GM18868 (cell line): ENCODE results near the gene DLEU7.

Experiments used
- ATAC-seq: cut with Tn5 transposase; IDR thresholded peaks from one replicate; pipeline ENCODE4 v1.9.1; 2021; ENCODE audit warnings: mild to moderate bottlenecking, moderate library complexity; ENCODE audit not compliant: unreplicated experiment

Gene DLEU7

DNA sequence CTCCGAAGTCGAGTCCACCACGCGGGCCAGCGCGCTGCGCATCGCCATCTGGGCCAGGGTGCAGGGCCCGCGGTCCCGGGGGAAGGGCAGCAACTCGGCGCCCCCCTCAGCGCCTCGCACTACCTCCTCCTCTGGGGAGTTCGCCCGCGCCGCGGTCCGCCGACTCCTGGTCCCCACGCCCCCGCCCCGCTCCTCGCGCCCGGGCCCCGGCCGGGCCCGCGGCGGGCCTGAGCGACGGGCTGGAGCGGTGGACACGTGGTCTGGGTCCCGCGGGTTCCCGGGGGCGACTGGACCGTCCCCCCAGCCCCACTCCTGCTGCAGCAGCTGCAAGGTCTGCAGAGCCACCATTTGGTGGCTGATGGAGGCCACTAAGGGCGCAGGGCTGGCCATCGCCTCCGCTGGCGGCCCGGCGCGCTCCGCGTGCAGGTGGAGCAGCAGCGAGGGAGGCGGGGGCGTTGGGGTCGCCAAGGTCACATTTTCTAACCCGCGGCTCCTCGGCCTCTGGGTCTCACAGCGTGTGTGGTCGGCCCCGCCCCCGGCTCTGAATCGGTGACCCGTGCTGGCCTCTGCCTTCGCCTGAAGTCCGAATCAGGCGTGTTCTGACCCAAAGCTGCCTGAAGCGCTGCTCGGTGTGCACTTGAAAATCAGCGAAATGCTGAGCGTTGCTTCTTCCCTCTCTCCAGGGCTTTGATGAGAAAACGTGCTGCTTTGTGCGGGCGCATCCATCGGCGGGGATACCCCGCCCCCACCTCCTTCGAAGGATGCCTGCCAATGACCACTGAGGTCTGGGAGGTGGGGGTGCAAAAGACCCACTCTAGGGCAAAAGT is at the start of gene DLEU7:
DLEU7 (minus strand) TSS at position 436 of the 827 bp plus-strand sequence; CDS start at position 390, 46 bp downstream.
- ATAC-seq: no peak

- ATAC-seq: peak; percentile 40
Measured at GRCh38 chr13:50892210-50892944, 48.9 kb upstream of the DLEU7 start.

DNA sequence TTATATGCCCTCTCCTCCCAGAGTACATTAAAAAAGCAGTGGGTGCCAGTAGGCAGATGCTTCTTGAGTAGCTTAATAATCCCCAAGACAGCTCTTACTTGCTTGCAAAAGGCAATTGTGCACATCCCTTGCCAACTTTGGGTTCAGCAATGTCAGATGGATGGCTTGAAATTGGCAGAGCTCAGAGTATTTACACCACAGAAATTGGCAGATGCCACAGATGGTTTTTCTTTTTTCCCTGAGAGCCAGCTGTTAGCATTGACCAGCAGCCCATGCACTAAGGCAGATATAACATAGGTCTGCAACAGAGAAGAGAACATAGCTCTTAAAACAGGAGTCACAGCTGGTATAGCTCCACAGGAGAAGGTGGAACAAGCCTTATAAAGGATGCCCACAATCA is 47.7 kb upstream of the DLEU7 start:
- ATAC-seq: no peak

GRCh38 chr13:50889317-50889716 is 45.8 kb upstream of the DLEU7 start:
- ATAC-seq: no peak

DNA sequence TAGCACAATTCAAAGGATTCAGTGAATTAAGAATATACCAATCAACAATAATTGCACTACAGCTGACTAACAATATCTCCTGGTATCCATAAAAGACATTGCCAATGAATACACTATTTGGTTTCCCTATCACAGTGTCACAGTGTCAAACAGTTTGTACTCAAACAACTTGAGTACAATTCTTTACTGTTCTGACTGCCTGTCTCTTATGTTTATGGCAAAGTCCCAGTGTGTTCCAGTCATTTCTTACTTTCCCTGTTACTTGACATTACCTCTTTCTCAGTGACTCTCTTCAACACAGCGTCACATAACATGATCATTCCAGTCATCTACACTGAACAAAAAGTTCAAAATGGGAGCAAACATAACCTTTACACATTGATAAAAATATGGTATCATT is 44.9 kb upstream of the DLEU7 start:
- no peak for ATAC-seq

DNA sequence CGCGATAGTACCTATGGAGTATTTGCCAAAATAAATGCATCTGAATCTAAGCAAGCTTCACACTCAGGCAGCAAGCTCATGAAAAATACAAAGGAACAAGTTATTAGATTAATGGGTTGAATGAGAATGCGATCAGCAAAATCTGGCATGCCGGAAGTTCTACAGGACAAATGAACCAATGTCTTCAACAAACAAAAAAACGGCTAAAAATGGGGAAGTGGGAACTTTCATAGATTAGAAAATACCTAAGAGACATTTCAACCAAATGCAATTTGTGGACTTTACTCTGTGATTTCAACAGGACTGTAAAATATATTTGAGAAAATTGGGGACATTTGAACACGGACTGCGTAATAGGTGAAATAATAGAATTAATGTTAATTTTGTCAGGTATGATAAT is 43.7 kb upstream of the DLEU7 start:
- no peak for ATAC-seq

DNA sequence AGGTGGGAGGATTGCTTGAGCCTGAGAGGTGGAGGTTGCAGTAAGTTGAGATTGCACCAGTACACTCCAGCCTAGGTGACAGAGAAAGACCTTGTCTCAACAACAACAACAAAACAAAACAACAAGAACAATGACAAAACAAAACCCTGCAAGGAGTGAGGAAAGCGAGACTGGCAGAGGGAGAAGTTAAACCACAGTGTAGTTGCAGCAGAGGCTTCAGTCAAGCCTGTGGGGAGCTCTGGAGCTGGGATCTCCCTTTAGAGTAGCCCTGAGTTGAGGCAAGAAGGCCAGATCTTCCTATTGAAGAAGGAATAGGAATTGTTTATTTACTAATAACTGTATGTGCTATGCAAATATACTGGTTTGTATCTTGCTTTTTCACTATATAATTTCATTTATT is 40.8 kb upstream of the DLEU7 start:
- ATAC-seq: no peak

- ATAC-seq: no peak
Measured at GRCh38 chr13:50883728-50884127, 40.2 kb upstream of the DLEU7 start.

DNA sequence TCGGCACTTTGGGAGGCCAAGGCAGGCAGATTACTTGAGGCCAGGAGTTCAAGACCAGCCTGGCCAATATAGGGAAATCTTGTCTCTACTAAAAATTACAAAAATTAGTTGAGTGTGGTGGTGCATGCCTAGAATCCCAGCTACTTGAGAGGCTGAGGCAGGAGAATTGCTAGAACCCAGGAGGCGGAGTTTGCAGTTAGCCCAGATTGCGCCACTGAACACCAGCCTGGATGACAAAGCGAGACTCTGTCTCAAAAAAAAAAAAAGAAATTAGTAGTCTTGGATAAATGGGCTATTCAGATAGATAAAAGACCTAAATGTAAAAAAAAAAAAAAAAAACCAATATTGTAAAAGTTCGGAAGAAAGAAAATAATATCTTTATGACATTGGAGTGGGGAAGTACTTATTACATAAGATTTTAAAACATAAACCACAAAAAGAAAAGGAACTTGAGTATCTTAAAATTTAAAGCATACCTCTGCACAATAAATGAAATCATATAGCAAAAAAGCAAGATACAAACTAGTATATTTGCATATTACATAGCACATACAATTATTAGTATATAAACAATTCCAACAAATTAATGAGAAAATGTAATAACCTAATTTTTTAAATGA is 39.4 kb upstream of the DLEU7 start:
- ATAC-seq: no peak

- no peak for ATAC-seq
Measured at GRCh38 chr13:50873991-50874390, 30.5 kb upstream of the DLEU7 start.

GRCh38 chr13:50873467-50873866 is 30.0 kb upstream of the DLEU7 start:
- no peak for ATAC-seq

GRCh38 chr13:50871405-50871804 is 27.9 kb upstream of the DLEU7 start:
- ATAC-seq: no peak

- no peak for ATAC-seq
Measured at GRCh38 chr13:50867637-50867945, 24.1 kb upstream of the DLEU7 start.

GRCh38 chr13:50866817-50867636 is 23.5 kb upstream of the DLEU7 start:
- ATAC-seq: no peak

GRCh38 chr13:50864492-50864891 is 21.0 kb upstream of the DLEU7 start:
- ATAC-seq: no peak

GRCh38 chr13:50855681-50856080 is 12.2 kb upstream of the DLEU7 start:
- ATAC-seq: no peak

- ATAC-seq: no peak
Measured at GRCh38 chr13:50850445-50850844, 7.0 kb upstream of the DLEU7 start.

DNA sequence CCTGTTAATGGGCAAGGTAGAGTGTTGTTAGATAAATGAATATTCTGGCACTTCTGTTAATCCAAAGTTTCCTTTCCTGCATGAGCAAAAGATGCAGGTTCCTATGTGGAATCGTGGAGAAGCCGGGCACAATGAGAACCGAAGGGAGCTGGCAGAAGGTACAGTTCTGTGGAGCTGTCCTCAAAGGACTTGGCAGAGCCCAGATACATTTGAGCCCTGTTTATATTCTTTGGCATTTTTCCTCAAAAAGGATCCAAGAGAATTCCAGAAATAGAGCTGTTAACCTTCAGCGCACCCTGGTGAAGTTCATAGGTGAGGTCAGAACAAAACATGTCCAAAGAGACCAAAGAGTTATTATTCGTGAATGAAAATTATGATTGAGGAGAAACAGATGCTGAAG is 4.0 kb upstream of the DLEU7 start:
- ATAC-seq: no peak

DNA sequence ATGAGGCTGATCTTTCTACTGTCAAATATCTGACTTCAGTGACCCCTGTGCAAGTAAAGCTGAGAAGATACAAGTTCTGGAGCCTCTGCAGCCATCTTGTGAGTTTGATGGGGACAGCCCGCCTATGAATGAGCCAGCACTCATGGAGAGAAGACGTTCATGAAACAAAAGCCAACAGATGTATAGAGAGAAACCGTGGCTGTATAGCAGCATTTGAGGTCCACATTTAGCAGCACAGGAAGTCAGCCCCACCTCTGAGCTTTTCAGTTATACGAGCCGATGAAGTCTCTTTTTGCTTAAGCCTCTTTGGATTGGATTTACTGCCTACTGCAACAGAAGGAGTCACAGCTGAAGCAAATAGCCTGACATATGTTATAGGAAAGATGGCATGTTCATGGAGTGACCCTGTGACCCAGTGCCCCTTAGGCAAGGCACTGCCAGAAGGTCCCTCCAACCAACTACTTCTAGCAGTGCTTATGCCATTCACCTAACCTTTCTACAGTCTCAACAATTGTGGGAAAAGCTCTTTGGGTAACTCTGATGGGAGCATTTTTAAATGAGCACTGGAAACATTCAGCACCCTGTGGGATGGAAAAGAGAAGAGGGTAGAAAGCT is 3.5 kb upstream of the DLEU7 start:
- no peak for ATAC-seq

DNA sequence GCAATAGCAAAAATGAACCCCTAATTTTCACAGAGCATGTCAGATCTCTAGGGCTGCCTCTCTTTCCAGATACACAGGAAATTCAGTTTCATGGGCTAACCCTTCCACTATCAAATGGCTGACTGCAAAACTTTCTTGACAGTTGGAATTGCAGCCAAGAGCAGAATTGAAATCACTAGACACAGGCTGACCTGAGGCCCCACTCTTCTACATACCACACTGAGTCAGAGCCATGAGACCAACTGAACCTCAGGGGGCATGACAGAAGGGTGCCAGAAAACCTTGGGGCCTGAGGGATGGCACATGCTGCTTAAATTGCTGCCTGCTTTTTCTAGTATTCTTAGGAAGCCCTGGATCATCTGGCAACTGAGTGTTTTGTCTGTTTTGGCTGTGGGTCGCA is 1.7 kb upstream of the DLEU7 start:
- no peak for ATAC-seq
